ENCODE data around the gene PRKAR1B. TPM values are rescaled to one million over a fixed set of nuclear protein-coding genes. Genes with fewer than 3 reads are reported as not detected.

The PRKAR1B gene
- total and polyA plus RNA-seq, 7 donors = 9.5 to 26.6 (median 11.4) TPM

GRCh38 chr7:734214-734613 lies 7.1 kb upstream of the PRKAR1B start:
- intact Hi-C loops (cut with DNase I) = no loop called here
- DNase-seq = no peak
- H3K36me3 ChIP-seq = peaks cover 0 to 30% (median 4%) of the 10 kb centered on the region in 4 donors

GRCh38 chr7:732556-732955 lies 5.5 kb upstream of the PRKAR1B start:
- H3K27me3 ChIP-seq = no peaks in the 10 kb centered on the region
- DNase-seq = no peak
- H3K4me1 ChIP-seq = peaks cover 0 to 18% (median 11%) of the 10 kb centered on the region in 4 donors
- intact Hi-C loops (cut with DNase I) = loop anchor here (1.0 to 2.0 kb wide), 2 partner anchors 38 to 400 kb away; no protein-coding TSS in a partner anchor
- H3K4me3 ChIP-seq = no peak overlapping the region
- peaks cover 0 to 33% (median 4%) of the 10 kb centered on the region in 4 donors for H3K36me3 ChIP-seq
- TF ChIP-seq POLR2AphosphoS5 (IDR thresholded peaks at IDR 0.05) (no peak), POLR2A (IDR thresholded peaks at IDR 0.05) (no peak)
- TF ChIP-seq, protein P1, sequence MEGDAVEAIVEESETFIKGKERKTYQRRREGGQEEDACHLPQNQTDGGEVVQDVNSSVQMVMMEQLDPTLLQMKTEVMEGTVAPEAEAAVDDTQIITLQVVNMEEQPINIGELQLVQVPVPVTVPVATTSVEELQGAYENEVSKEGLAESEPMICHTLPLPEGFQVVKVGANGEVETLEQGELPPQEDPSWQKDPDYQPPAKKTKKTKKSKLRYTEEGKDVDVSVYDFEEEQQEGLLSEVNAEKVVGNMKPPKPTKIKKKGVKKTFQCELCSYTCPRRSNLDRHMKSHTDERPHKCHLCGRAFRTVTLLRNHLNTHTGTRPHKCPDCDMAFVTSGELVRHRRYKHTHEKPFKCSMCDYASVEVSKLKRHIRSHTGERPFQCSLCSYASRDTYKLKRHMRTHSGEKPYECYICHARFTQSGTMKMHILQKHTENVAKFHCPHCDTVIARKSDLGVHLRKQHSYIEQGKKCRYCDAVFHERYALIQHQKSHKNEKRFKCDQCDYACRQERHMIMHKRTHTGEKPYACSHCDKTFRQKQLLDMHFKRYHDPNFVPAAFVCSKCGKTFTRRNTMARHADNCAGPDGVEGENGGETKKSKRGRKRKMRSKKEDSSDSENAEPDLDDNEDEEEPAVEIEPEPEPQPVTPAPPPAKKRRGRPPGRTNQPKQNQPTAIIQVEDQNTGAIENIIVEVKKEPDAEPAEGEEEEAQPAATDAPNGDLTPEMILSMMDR (IDR thresholded peaks at IDR 0.05) = peak in 1 of 4 experiments; percentile 2
- H3K27ac ChIP-seq = peak overlapping the region in 2 of 4 donors; percentile 8 to 31
- 71 to 85% methylated on average over 3 of the region's 3 CpGs for WGBS, 2 donors
- no peaks in the 10 kb centered on the region for H3K9me3 ChIP-seq

More at GRCh38 chr7:734214-734613, 7.1 kb upstream of the PRKAR1B start:
- Histone ChIP-seq H3K4me3 (no peak overlapping the region), H3K4me1 (peaks cover 0 to 7% (median 2%) of the 10 kb centered on the region in 4 donors), H3K27me3 (no peaks in the 10 kb centered on the region), H3K27ac (no peak overlapping the region), H3K9me3 (no peaks in the 10 kb centered on the region)
- 97% methylated on average over 4 of the region's 4 CpGs for WGBS, 2 donors
- TF ChIP-seq, protein P1 (IDR thresholded peaks at IDR 0.05) = no peak
- TF ChIP-seq POLR2AphosphoS5 (IDR thresholded peaks at IDR 0.05) = no peak
- no peak for TF ChIP-seq POLR2A (IDR thresholded peaks at IDR 0.05)
- no peak for TF ChIP-seq EP300 (IDR thresholded peaks at IDR 0.05)

DNA sequence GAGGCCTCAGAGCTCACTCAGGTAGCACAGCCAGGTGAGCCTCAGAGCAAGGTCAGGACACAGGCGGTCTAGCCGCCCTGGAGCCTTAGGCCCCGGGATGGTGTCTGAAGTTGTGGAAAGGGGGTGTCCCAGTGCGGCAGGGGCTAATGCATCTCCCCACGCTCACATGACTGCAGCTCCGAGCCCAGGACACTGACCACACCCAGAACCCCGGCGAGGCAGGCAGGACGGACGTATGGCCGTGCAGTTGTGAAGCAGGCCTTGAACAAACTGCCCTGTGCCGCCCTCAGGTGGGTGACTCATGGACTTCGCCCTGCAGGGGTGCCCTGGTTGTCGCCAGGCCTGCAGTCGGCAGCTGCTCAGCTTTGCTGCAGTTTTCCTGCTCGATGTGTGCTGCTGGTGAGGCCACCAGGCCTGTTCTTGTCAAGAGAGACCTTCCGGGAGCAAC lies 5.0 kb upstream of the PRKAR1B start:
- no peaks in the 10 kb centered on the region for H3K9me3 ChIP-seq
- TF ChIP-seq POLR2AphosphoS5 (IDR thresholded peaks at IDR 0.05) (no peak), EP300 (IDR thresholded peaks at IDR 0.05) (no peak)
- TF ChIP-seq, protein P1 (IDR thresholded peaks at IDR 0.05) = peak in 3 of 4 experiments; percentile 19 to 43 (median 37)
- WGBS, 2 donors = 34 to 69% methylated on average over 17 of the region's 17 CpGs
- H3K27ac ChIP-seq = peak overlapping the region in 3 of 4 donors; percentile 8 to 31 (median 19)
- peaks cover 0 to 20% (median 14%) of the 10 kb centered on the region in 4 donors for H3K4me1 ChIP-seq
- H3K4me3 ChIP-seq = no peak overlapping the region
- peak; percentile 79 for DNase-seq
- no peaks in the 10 kb centered on the region for H3K27me3 ChIP-seq
- intact Hi-C loops (cut with DNase I) = loop anchor here (1.0 to 2.0 kb wide), 2 partner anchors 39 to 400 kb away; no protein-coding TSS in a partner anchor
- H3K36me3 ChIP-seq = peaks cover 0 to 33% (median 4%) of the 10 kb centered on the region in 4 donors

DNA sequence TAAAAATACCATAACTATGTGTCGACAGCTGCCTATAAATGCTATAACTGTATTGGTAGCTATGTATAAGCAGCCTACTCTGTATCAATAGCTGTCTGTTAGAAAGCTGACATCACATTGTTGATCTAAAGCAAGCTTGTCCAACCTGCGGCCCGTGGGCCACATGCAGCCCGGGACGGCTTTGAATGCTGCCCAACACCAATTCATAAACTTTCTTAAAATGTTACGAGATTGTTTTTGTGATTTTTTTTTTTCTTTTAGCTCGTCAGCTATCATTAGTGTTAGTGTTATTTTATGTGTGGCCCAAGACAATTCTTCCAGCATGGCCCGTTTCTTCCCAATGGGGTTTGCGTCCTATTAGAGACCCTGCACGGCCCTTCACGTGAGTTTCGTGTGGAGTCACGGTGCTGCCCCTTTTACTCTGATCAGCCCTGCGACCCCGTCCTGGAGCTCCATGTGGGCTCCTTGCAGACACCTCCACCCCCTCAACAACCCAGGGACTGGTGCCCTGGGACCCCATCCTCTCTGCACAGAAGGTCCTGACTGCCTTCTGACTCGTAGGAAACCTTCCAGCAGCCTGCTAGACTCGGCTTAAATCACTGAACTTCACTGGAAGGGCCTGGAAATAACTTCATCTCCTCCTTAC lies 4.5 kb upstream of the PRKAR1B start:
- Histone ChIP-seq H3K9me3 (no peaks in the 10 kb centered on the region), H3K4me1 (peaks cover 0 to 20% (median 14%) of the 10 kb centered on the region in 4 donors), H3K27ac (peak overlapping the region in 3 of 4 donors; percentile 8 to 31 (median 19)), H3K4me3 (no peak overlapping the region), H3K27me3 (no peaks in the 10 kb centered on the region), H3K36me3 (peaks cover 0 to 33% (median 4%) of the 10 kb centered on the region in 4 donors)
- intact Hi-C loops (cut with DNase I) = loop anchor here (1.0 to 2.0 kb wide), 2 partner anchors 39 to 399 kb away; no protein-coding TSS in a partner anchor
- DNase-seq = peak; percentile 57
- TF ChIP-seq EP300 (IDR thresholded peaks at IDR 0.05) (no peak), POLR2AphosphoS5 (IDR thresholded peaks at IDR 0.05) (no peak), POLR2A (IDR thresholded peaks at IDR 0.05) (no peak)
- TF ChIP-seq, protein P1 (IDR thresholded peaks at IDR 0.05) = no peak
- 89 to 94% methylated on average over 17 of the region's 17 CpGs for WGBS, 2 donors

Measured in sigmoid colon (tissue), 7 donors.